GM18909 (cell line): Measurements from ENCODE around the gene ABHD16A.

Source experiments
- ATAC-seq: cut with Tn5 transposase; IDR thresholded peaks from one replicate; pipeline ENCODE4 v1.9.1; 2021; ENCODE audit warnings: mild to moderate bottlenecking; ENCODE audit not compliant: unreplicated experiment, poor library complexity

The ABHD16A gene

DNA sequence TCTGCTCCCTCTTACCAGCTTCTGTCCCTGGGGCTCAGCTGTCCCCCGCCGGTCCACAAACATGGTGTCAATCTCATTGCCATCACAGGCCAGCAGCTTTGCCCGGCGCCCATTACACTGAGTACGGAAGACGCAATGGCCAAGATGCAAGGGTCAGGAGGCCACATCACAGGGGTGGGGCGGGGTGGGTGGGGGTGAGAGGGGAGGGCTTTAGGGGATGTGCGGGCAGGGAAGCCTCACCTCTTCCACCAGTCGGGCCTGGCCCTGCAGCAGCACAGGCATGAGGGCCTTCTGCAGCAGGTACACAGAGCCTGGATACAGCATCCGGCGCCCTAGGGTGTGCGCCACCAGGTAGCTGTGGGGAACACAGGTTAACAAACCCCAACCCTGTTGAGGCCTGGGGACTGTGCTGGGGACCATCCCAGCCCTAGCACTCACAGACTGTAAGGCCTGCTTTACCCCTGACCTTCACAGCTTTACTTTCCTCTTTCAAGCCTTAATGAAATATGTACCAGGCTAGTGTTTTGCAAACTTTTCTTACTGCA is 11.5 kb downstream of the ABHD16A start:
- no peak for ATAC-seq

DNA sequence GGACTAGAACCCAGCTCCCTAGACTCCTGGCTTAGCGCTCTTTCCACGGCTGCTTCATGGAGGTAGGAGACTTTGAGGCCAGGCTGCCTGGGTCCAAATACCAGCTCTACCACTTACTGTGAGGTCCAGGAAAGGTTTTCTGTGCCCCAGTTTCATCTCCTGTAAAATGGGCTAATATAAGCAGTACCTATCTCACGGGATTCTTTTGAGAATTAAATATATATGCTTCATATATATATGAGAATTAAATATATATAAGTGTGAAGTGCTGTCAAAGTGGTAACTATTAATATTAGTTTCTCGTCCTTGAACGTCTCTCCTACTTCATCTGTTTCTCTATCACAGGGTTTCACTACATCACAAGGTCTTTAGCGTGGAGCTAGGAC is 12.1 kb downstream of the ABHD16A start:
- ATAC-seq, result no peak

DNA sequence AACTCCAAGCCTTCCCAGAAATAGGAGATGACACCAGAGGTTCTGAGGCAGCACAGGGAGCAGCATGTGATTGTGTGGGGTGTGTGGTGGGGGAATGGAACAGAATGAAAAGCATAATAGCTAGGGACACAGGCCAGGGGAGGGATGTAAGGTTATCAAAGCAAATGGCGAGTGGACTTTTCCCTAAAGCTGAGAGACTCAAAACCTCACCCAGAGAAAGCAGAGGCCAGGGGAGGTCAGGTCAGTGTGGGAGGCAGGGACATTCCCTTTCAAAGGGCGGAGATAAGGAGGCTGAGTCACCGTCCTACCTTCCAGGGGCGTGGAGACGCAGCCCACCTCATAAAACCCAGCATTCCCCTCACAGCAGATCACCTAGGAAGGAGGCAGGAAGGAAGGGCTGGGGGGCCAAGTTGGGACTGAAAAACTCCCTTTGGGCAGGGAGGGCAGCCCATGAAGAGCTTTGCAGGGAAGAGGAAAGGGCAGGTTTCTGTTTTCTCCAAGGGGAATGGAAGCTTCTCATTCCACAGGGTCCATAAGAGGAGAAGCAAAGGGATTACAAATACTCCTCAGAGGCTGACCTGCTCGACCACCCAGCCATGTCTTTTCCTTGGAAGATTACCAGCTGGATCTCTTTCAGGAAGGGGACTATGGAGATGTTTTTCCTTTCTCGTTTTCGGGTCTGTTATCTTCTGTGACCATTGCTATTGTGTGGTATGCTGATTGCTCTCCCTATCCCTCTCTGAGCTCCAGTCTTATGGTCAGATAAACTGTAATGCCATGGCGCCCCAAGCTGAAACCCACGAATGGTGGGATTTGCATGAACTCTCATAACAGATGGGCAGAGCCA is 12.7 kb downstream of the ABHD16A start:
- ATAC-seq, result no peak

DNA sequence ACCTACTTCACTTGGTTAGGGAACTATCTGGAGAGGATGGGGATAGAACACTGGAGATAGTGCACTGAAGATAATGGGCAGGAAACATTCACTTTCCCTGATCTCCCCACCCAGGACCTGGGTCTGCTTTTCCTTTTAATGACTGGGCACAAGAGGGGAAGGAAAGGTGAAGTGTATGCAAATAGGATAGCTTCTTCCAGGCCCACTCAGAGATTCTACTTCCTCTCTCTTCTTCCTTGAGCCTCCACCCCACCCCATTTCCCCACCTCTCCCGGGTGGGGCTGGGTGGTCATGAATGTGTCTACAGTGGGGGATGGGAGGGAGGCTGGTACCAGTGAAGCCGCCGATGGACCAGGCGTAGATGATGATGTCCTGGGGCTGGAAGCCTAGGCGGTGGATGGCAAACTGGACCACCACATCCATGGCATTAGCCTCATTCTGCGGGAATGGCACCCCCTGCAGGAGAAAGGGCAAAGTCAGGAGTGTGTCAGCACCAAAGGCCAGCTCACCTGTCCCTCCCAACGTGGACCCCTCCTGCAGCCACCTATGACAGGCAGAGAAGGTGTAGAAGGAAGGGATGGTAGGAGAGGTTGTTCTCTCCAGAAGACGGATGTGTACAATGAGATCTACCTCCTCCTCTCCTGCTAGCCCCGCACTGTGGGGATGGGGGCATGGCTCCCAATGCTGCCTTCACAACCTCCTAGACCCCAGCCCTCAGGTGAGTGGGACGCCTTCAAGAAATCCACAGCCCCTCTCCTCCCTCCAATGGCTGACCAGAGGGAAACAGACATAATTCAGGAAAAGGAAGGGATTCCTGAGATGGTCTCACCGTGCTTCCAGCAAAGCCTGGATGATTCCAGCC is 13.6 kb downstream of the ABHD16A start:
- ATAC-seq, result no peak

DNA sequence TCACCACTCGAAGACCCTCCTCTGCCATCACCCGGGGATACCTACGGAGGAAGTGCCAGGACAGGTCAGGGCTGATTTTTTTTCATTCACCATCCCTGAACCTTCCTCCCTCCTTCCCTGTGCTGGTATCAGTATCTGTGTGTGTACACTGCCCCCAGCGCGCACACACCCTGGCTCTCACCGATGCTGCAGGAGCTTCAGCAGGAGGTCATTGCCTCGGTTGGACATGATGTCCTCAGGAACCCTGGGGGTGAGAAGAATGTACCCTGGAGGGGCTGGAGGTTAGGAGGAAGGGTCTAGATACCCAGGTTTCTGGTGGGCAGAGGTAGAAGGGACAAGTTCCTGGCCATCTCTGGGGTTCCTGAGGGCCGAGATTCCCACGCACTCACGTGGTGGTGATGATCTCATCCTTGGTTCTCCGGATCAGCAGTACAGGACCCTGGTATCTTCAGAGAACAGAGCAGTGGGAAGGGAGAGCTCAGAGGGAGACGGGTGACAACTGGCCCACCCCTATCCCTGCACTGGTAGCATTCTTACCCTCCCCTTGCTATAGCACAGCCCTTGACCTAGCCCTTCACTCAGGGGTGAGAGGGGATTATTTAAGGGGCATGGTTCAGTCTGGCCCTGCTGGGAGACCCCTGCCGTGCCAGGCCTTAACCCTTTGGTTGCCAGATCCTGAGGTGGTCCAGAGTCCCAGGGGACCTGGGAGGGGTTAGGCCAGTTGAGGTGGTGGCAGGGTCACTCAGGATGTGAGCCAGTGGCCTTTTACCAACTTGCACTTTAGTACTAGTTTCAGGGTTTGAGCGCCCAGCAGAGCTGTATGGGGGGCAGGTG is 15.0 kb downstream of the ABHD16A start:
- no peak for ATAC-seq

DNA sequence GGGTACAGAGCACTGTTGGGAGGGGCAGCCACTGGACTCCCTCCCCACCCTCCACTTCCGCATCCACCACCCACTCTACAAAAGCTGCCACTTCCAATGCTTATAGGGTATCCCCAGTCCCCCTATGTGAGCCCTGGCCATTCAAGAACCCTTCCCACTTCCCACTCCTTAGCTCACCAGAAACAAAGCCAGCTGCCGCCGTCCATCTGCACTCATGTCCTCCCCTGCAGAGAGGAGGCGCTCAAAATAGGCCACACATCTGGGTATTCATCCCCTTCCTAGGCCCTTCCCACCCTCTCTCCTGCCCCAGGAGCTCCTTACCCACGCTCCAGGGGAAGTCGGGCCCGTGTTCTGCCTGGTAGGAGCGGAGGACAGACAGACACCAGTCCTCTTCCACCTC is 15.8 kb downstream of the ABHD16A start:
- ATAC-seq, result no peak

DNA sequence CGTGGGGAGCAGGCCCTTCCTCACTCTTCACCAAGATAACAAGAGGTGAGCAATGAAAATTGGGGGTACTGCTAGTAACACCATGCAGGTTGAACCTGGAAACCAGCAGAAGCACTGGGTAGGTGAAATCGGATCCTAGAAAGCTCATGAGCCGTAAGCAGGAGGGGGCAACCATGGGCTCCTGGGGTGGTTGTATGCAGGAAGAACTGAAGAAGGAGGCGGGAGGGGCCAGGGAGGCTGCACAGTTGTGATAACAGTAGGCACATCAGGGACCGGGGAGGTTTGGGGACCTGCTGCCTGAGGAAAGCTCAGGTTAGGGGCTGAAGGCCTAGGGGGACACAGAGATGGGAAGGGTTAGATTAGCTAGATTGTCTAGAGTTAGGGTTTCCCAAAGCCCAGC is 16.6 kb downstream of the ABHD16A start:
- no peak for ATAC-seq

DNA sequence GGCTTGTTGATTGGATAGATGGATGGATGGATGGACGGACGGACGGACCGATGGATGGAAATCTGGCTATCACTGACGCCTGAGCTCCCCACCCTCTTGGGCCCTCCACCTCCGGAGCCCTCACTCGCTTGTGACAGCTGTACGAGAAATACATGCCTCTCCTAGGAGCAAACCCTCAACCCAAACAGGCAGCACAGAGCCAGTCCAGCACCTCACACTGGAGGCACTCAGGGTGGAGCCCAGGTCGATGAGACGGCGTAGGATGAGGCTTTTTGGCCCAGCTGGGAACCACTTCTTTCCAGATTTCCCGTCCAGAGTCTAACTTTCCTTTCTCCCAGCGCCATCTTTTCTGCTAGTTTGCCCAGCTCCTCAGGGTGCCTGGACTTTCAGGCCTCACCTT is 19.5 kb downstream of the ABHD16A start:
- no peak for ATAC-seq

DNA sequence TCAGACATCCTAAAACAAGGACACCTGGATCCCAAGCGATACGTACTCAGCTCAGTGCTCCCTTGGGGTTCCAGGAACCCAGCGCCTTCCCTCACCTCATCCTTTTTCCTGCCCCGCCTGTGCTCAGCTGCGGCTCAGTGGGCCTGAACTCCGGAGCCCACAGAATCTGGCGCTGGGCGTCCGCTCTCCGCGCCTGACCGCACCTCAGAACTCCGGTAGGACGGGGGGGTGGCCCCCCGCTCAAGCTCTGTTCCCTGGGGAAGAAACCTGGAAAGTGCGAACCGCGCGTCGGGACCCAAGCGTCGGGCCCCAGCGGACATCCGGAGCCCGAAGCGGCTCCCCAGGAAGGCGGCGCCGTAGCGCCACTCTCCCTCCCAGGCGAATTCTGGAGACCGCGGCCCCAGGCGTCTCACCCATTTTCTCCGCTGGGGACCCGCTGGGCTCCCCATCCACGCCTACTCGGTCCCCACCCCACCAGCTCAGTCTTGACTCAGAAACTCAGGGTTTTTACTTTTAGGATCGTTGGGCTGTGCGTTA is 21.9 kb downstream of the ABHD16A start:
- no peak for ATAC-seq

DNA sequence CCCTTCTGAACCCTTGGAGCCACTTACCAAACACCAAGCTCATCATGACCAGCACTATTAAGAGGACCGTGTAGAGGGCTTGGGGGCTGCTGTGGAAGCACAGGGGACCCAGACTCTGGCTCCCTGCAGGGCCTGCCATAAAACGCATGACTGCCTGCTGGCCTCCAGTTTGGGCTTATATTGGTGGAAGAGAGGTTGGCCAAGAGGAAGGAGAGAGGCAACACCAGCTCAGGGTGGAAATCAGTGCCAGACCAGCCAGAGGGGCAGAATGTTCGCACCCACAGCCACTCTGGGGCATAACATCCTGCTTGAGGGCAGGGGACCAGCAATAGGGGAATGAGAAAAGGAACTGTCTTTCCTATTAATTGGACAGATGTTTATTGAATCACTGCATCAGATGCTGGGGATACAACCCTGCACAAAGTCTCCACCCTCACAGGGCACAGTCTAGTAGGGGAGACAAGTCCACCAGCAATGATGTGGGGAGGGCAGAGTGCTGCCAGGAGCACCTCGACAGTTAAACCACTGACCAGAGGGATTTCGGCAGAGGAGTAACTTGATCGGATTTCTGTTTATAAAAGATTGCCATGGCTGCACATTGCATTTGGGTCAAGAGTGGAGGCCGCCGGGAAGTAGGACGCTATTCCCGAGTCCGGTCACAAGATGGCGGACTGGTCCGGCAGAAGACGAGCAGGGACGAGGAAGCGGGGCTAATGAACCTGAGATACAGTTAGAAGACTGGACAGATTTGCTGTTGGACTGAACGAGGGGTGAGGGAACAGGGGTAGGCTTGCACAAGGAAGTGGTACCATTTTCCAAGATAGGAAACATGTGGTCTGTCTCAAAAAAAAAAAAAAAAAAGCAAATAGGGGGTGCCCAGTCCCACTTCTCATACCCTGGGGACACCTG is 22.6 kb downstream of the ABHD16A start, which contains the start of gene LY6G5C:
TSS of gene LY6G5C (minus strand) at position 842 of the 909 bp plus-strand sequence. CDS start at position 148, 694 bp downstream.
- no peak for ATAC-seq

DNA sequence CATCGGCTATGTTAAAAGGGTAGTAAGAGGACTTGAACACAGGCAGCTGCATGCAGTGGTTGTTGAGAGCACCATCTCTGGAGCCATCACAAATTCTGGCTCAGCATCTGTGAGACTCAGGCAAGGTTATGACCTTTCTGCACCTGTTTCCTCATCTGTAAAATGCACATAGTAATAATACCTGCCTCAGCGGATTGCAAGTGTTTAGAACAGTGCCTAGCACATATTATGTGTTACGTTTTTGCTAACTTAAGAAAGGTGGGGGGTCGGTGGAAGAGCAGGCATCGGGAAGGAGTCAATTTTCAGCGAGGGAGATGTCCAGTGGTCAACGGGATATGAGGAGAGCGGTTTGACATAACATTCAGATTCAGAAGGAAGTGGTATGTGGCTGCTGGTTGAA is 25.2 kb downstream of the ABHD16A start:
- ATAC-seq, result no peak

DNA sequence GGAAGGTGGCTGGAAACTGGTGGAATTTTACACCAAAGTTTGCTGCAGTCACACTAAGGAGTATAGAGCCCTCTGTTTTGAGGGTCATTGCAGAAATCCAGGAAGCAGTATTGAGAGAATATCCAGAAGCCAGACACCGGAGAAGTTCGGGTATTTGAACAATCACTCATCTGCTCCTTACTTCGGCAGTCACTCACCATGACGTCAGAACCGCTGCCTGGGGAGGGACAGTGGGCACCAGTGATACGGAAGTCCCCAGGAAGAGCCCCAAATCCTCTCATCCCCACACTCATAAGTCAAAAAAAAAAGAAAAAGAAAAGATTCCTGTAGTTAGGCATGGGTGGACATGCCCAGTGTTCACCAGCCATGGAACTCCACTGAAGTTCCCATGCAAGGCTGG is 26.2 kb downstream of the ABHD16A start:
- no peak for ATAC-seq

DNA sequence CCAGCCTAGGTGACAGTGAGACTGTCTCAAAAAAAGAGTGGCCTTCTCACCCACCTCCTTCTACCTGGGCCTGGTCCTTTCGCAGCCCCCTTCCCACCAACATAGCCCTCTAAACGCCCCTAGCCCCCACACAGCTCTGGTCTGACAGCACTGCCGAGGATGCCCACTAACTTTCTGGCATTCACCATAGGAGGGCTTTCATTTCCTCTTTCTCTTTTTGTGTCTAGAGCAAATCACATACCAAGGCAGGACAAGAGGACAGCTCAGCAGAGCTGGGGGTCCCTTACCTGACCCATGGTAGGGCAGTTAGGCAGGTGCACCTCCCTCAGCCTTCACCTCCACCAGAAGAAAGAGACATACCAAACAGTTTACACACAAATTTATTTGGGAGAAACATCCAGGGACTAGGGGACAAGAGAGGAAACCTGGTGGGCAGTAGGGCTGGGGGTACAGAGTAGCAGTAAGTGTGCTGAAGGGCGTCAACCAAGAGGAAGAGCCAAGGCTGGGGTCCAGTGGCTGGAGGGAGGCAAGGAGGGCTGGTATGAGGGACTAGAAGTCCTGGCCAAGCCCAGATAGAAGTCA is 26.7 kb downstream of the ABHD16A start:
- no peak for ATAC-seq

DNA sequence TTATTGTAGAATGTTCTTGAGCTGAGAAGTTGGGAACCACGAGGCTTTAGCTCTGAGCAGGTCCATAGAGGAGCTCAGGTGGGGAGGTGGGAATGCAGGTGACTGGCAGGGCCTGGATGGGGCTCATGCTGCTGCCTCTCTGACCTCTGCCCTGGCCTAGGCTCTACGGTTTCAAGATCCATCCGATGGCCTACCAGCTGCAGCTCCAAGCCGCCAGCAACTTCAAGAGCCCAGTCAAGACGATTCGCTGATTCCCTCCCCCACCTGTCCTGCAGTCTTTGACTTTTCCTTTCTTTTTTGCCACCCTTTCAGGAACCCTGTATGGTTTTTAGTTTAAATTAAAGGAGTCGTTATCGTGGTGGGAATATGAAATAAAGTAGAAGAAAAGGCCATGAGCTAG is 33.4 kb downstream of the ABHD16A start, which contains the start of gene LY6G5B:
TSS of gene LY6G5B (plus strand) at position 301 of the 400 bp plus-strand sequence. CDS start 975 bp downstream, outside the sequence.
- ATAC-seq, result no peak

DNA sequence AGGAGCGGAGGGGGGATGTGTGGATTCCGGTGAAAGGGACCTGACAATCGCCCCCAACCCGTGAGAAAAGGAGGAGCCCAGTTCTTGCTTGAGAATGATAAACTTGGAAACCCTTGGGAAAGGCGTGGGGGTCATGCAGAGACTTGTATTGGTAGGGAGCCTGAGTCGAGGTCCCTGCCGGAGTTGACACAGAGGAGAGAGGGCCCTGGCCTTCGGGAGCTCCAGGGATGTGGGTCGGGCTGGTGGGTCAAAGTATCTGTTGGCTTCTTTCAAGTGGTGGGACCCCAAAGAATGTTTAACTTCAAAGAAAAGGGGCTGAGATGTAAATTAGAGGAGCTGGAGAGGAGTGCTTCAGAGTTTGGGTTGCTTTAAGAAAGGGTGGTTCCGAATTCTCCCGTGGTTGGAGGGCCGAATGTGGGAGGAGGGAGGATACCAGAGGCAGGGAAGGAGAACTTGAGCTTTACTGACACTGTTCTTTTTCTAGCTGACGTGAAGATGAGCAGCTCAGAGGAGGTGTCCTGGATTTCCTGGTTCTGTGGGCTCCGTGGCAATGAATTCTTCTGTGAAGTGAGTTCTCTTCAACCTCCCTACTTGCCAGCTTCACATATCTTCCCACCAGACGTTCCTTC is 36.7 kb downstream of the ABHD16A start:
- ATAC-seq, result no peak

DNA sequence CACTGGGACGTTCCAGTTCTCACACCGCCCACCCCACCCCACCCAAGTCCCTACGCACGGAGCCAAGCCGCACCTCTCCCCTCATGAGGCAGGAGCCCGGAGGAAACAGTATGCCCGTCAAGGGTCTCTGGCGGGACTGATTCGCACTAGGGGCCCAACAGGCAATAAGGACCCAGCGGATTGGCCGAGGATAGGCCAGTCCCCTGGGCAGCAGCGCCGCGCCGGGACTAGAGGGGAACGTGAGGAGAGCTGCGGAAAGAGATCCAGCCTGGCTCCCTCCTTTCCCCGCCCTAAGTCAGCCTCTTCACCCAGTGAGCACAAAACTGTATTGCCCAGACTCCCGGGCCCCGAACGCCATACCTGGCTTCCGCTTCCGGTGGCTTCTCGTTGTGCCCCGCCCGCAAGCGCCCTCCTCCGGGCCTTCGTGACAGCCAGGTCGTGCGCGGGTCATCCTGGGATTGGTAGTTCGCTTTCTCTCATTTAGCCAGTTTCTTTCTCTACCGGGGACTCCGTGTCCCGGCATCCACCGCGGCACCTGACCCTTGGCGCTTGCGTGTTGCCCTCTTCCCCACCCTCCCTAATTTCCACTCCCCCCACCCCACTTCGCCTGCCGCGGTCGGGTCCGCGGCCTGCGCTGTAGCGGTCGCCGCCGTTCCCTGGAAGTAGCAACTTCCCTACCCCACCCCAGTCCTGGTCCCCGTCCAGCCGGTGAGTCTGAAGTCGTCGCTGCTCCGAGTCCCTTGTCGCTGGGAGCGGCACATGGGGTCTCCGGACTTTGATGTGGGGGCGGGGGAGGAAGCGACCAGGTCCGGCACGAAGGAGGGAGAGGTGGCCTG is 37.4 kb downstream of the ABHD16A start, which contains the start of gene CSNK2B:
TSS of gene CSNK2B (plus strand) at position 580 of the 836 bp plus-strand sequence. CDS start 752 bp downstream, outside the sequence.
- peak; percentile 79 for ATAC-seq
